ENCODE results near the gene SERPINA9. TPM values are rescaled to one million over a fixed set of nuclear protein-coding genes. Genes with fewer than 3 reads are reported as not detected.
"Not testable (repeated sequence)": the region's sequence is repeated elsewhere in the genome, so short reads cannot be mapped to it uniquely, and the experiment has no call there.

Gene SERPINA9
- total RNA-seq, 1 donor from 2014 or later, result not detected

DNA sequence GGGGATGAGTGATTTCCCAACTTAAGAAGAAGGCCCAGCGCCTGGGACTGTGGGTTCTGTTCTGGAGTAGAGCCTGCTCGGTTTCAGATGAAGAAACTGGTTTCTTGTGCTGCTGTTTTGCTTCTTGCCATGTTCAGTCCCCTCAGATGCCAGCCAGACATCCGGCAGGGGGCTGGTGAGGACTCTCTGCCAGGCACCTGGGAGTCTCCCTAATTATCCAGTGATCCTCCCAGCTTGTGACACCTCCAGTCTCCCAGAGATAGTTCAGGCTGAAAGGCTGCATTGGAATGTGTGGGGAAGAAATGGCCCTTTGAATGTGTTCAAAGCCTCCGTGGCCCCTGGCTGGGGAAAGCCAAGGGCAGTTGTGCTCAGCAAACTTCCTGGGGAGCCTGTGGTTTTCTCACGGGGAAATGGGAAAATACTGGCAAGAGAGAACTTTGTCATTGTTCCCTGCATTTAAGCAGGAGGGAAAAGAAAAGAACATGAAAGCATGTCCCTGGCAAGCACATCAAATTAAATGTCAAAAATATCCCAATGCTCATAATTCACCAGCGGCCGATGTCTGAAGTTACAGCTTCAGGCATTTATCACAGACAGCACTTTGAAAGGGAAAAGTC is 41.8 kb upstream of the SERPINA9 start:
- no peaks in the 10 kb centered on the region for H3K36me3 Mint-ChIP-seq
- no peak overlapping the region for H3K27ac Mint-ChIP-seq
- no peak for TF ChIP-seq CTCF (conservative IDR thresholded peaks at IDR 0.05)
- H3K4me3 Mint-ChIP-seq, result no peak overlapping the region
- H3K9me3 Mint-ChIP-seq, result no peaks in the 10 kb centered on the region
- H3K27me3 Mint-ChIP-seq, result peaks cover 22% of the 10 kb centered on the region
- H3K4me1 Mint-ChIP-seq (ENCODE audit: unreplicated experiment), result no peaks in the 10 kb centered on the region
- DNase-seq (ENCODE audit: extremely low spot score, unreplicated experiment), result no peak

DNA sequence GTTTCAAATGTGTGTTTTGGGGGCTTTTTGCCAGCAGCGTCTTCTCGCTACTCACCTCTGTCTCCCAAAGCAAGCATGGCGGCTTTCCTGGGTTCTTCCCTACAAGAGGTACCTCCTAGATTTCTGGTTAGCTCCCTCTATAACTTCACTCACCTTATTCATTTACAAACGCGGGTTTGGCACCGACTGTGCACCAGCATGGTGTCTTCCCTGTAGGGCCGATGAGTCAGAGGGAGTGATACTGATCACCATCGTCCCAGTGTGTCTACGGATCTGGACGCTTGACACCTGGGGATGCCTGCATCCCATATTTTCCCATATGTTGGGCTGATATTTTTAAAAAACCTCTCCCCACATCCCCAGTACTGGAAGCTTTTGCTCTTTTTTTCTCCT is 41.2 kb upstream of the SERPINA9 start:
- no peaks in the 10 kb centered on the region for H3K9me3 Mint-ChIP-seq
- H3K36me3 Mint-ChIP-seq, result no peaks in the 10 kb centered on the region
- DNase-seq (ENCODE audit: extremely low spot score, unreplicated experiment), result no peak
- no peak overlapping the region for H3K4me3 Mint-ChIP-seq
- H3K27me3 Mint-ChIP-seq, result peaks cover 22% of the 10 kb centered on the region
- no peak overlapping the region for H3K27ac Mint-ChIP-seq
- TF ChIP-seq CTCF (conservative IDR thresholded peaks at IDR 0.05), result no peak
- no peaks in the 10 kb centered on the region for H3K4me1 Mint-ChIP-seq (ENCODE audit: unreplicated experiment)

DNA sequence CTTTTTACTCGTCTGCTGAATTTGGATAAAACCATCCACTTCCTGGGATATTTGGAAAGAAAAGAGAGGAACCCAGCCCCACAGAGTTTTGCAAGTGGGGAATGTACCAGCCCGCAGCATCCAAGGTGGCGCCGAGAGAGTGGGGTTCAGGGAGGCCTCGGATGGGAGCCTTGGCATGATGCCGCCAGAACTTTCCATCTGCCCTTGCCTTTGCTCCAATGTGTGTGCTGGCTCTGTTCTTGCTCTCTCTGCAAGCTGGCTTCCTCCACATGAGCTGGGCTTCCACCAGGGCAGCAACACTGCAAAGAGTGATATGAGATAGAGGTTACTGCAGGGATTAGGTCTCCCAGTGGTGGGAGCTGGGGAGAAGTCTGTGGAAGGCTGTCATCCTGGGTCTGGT is 39.9 kb upstream of the SERPINA9 start:
- no peak for TF ChIP-seq CTCF (conservative IDR thresholded peaks at IDR 0.05)
- Mint-ChIP-seq H3K27ac (no peak overlapping the region), H3K27me3 (peaks cover 18% of the 10 kb centered on the region), H3K4me3 (no peak overlapping the region), H3K36me3 (no peaks in the 10 kb centered on the region), H3K4me1 (ENCODE audit: unreplicated experiment) (no peaks in the 10 kb centered on the region), H3K9me3 (no peaks in the 10 kb centered on the region)
- no peak for DNase-seq (ENCODE audit: extremely low spot score, unreplicated experiment)

DNA sequence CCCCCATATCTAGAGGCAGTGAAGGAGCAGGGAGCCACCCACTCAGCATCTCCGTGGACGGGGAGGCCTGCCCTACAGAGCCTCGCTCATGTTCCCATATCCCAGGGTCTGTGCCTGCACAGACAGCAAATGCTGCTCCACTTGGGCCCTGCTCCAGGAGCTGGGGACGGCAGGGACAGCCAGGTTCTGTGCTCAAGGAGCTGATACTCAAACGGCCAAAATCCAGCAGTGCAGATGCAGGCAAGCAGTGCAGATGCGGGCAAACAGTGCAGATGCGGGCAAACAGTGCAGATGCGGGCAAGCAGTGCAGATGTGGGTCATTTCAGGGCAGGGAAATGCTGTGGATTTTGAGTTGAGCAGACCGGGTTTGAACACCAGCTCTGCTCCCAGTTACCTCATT is 39.4 kb upstream of the SERPINA9 start:
- no peak for TF ChIP-seq CTCF (conservative IDR thresholded peaks at IDR 0.05)
- Mint-ChIP-seq H3K27me3 (peaks cover 18% of the 10 kb centered on the region), H3K4me1 (ENCODE audit: unreplicated experiment) (no peaks in the 10 kb centered on the region), H3K36me3 (no peaks in the 10 kb centered on the region), H3K4me3 (no peak overlapping the region), H3K9me3 (no peaks in the 10 kb centered on the region), H3K27ac (no peak overlapping the region)
- no peak for DNase-seq (ENCODE audit: extremely low spot score, unreplicated experiment)

- Mint-ChIP-seq H3K36me3 (no peaks in the 10 kb centered on the region), H3K9me3 (no peaks in the 10 kb centered on the region), H3K4me1 (ENCODE audit: unreplicated experiment) (no peaks in the 10 kb centered on the region), H3K27me3 (peaks cover 18% of the 10 kb centered on the region), H3K4me3 (no peak overlapping the region), H3K27ac (no peak overlapping the region)
- DNase-seq (ENCODE audit: extremely low spot score, unreplicated experiment), result no peak
- no peak for TF ChIP-seq CTCF (conservative IDR thresholded peaks at IDR 0.05)
Observed at GRCh38 chr14:94514351-94514750, 38.4 kb upstream of the SERPINA9 start.

GRCh38 chr14:94510481-94510880 is 34.5 kb upstream of the SERPINA9 start:
- not testable (repeated sequence) for H3K4me1 Mint-ChIP-seq (ENCODE audit: unreplicated experiment); H3K27me3 Mint-ChIP-seq

More at GRCh38 chr14:94510481-94510880, 34.5 kb upstream of the SERPINA9 start:
- not testable (repeated sequence) for H3K9me3 Mint-ChIP-seq; DNase-seq (ENCODE audit: extremely low spot score, unreplicated experiment); H3K27ac Mint-ChIP-seq; H3K36me3 Mint-ChIP-seq; H3K4me3 Mint-ChIP-seq
